HFF-Myc (cell line): ENCODE data around the gene PTPRM.

Source experiments
- DNase-seq: peaks from one replicate; pipeline ENCODE4 v3.0.0-alpha.2; 2011; ENCODE audit warnings: low read depth; ENCODE audit errors: extremely low read depth
- H3K4me3 ChIP-seq: replicated peaks from 2 replicates; pipeline ENCODE4 v1.5.1; 2011; ENCODE audit warnings: low read depth, mild to moderate bottlenecking, control low read depth, low read length
- CTCF ChIP-seq: IDR thresholded peaks from 2 replicates; pipeline ENCODE4 v1.5.1; 2012; ENCODE audit warnings: mild to moderate bottlenecking, low read depth, low read length, control low read depth; ENCODE audit errors: missing control alignments

PTPRM gene

GRCh38 chr18:7895346-7895745 is 328.2 kb downstream of the PTPRM start:
- TF ChIP-seq CTCF: no peak
- no peak overlapping the region for H3K4me3 ChIP-seq
- DNase-seq: no peak

DNA sequence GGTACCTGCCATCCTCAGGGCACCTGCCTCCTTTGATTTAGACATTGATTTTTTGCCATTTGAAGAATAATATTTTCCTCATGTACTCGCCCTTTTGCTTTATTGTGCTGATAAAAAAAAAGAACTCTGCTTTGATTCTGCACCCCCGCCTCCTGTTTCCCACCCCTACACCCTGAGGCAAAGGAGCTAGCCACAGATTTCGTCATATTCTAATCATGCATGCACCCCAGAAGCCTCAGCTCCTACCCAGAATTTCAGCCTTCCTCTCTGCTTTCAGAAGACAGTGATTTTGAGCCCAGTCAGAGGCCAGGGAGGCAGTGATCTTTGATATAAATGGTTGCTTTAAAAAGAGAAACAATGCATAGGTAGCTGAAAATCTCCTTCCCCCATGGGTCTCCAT is 329.0 kb downstream of the PTPRM start:
- DNase-seq: no peak
- TF ChIP-seq CTCF: no peak
- no peak overlapping the region for H3K4me3 ChIP-seq

DNA sequence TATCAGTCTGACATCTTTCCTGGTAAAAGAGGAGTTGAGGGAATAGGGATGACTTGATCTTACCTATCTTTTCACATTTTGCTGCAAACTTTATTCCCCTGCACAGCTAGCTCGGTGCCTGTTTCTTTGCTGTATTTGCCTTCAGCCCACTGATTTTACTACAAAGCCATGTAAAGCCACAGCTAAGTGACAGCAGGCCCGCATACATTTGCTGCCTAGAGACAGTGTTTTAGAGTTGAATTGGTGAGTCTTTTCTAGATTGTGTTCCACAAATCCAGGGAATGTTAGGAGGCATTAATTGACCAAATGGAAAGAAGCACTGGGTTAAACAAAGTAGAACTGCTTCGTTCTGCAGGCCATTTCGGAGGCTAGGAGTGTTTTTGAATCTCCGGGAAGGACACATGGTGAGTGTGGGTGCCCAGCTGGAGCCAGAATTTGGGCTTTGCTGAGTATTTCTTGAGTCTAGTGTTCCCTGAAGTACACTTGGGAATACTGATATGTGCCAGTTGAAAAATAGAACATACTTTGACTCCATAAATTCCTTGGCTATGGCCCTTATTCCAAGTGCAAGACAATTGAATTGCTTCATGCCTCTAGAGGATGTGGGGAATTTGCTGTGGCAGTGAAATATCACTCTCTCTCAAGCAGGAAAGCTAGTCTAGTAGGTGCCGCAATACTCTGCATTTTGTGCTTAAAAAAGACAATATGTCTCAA is 329.8 kb downstream of the PTPRM start:
- no peak for DNase-seq

DNA sequence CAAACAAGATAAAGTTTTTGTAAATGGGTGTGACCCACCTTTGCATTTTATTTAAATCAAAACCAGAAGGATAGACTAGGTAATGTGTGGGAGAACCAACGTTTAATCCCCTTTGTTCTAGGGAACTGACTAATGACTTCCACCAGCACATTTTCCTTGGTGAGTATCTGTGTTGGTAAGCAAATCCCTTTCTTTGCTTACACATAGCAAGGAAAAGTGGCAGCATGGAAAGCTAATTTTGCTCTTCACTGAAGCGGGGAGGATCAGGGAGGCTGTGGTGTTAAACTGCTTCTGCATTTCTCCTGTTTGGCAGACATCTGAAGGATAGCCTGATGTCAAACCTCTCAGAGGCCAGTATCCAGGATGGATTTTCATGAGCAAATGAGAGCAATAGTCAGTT is 331.1 kb downstream of the PTPRM start:
- DNase-seq: no peak
- H3K4me3 ChIP-seq: no peak overlapping the region
- no peak for TF ChIP-seq CTCF

More for the DNA sequence above, 329.8 kb downstream of the PTPRM start:
- no peak overlapping the region for H3K4me3 ChIP-seq
- TF ChIP-seq CTCF: no peak

GRCh38 chr18:7899078-7899477 is 332.0 kb downstream of the PTPRM start:
- no peak overlapping the region for H3K4me3 ChIP-seq
- DNase-seq: no peak
- no peak for TF ChIP-seq CTCF

GRCh38 chr18:7900091-7900490 is 333.0 kb downstream of the PTPRM start:
- no peak for TF ChIP-seq CTCF
- no peak for DNase-seq
- H3K4me3 ChIP-seq: no peak overlapping the region

- no peak for TF ChIP-seq CTCF
- no peak overlapping the region for H3K4me3 ChIP-seq
- no peak for DNase-seq
Measured at GRCh38 chr18:7901657-7902056, 334.5 kb downstream of the PTPRM start.
